Measurements from ENCODE around the gene KDM4B.

Gene KDM4B

GRCh38 chr19:5079071-5079774, 110.3 kb downstream of the KDM4B start:
- H3K4me3 ChIP-seq (ENCODE audit: control insufficient read depth, low read depth, low read length) = no peak overlapping the region
- no peak for DNase-seq (ENCODE audit: low read depth)
- TF ChIP-seq CTCF (IDR thresholded peaks at IDR 0.05; ENCODE audit: control insufficient read depth, insufficient read depth, low read depth, low read length, missing control alignments) = no peak

- no peak for DNase-seq (ENCODE audit: low read depth)
- no peak overlapping the region for H3K4me3 ChIP-seq (ENCODE audit: control insufficient read depth, low read depth, low read length)
Observed at GRCh38 chr19:5080030-5080654, 111.2 kb downstream of the KDM4B start.

GRCh38 chr19:5080809-5081208, 111.9 kb downstream of the KDM4B start:
- TF ChIP-seq CTCF (IDR thresholded peaks at IDR 0.05; ENCODE audit: control insufficient read depth, insufficient read depth, low read depth, low read length, missing control alignments) = no peak
- no peak for DNase-seq (ENCODE audit: low read depth)
- no peak overlapping the region for H3K4me3 ChIP-seq (ENCODE audit: control insufficient read depth, low read depth, low read length)

More at GRCh38 chr19:5080030-5080654, 111.2 kb downstream of the KDM4B start:
- no peak for TF ChIP-seq CTCF (IDR thresholded peaks at IDR 0.05; ENCODE audit: control insufficient read depth, insufficient read depth, low read depth, low read length, missing control alignments)

GRCh38 chr19:5081443-5082161, 112.7 kb downstream of the KDM4B start:
- DNase-seq (ENCODE audit: low read depth) = no peak
- H3K4me3 ChIP-seq (ENCODE audit: control insufficient read depth, low read depth, low read length) = no peak overlapping the region
- TF ChIP-seq CTCF (IDR thresholded peaks at IDR 0.05; ENCODE audit: control insufficient read depth, insufficient read depth, low read depth, low read length, missing control alignments) = no peak

- DNase-seq (ENCODE audit: low read depth) = no peak
- no peak overlapping the region for H3K4me3 ChIP-seq (ENCODE audit: control insufficient read depth, low read depth, low read length)
Observed at GRCh38 chr19:5083547-5083965, 114.6 kb downstream of the KDM4B start.

More at GRCh38 chr19:5083547-5083965, 114.6 kb downstream of the KDM4B start:
- TF ChIP-seq CTCF (IDR thresholded peaks at IDR 0.05; ENCODE audit: control insufficient read depth, insufficient read depth, low read depth, low read length, missing control alignments) = no peak
